Parathyroid adenoma (tissue), 2 donors: Measurements from ENCODE around the gene PTPN1.

ENCODE experiments used
- H2AFZ ChIP-seq: fragments of 300-600 bp; sonication (generic); one replicate; pipeline ENCODE4 v1.7.0; 2017; ENCODE audit warnings: antibody characterized with exemption, mild to moderate bottlenecking
- H3K27ac ChIP-seq: fragments of 300-600 bp; sonication (generic); one replicate; pipeline ENCODE4 v1.7.0; 2017
- H3K27me3 ChIP-seq: fragments of 300-600 bp; sonication (generic); one replicate; pipeline ENCODE4 v1.7.0; 2017; ENCODE audit warnings: low read length; ENCODE audit not compliant: control insufficient read depth, insufficient read depth
- H3K36me3 ChIP-seq: fragments of 300-600 bp; sonication (generic); one replicate; pipeline ENCODE4 v1.7.0; 2017; ENCODE audit warnings: low read length; ENCODE audit not compliant: control insufficient read depth, insufficient read depth
- H3K4me1 ChIP-seq: fragments of 300-600 bp; sonication (generic); one replicate; pipeline ENCODE4 v1.7.0; 2017; ENCODE audit warnings: control low read depth
- H3K4me2 ChIP-seq: fragments of 300-600 bp; sonication (generic); one replicate; pipeline ENCODE4 v1.7.0; 2017; ENCODE audit warnings: low read length
- H3K4me3 ChIP-seq: fragments of 300-600 bp; sonication (generic); one replicate; pipeline ENCODE4 v1.7.0; 2017; ENCODE audit warnings: low read depth, low read length
- H3K79me2 ChIP-seq: fragments of 300-600 bp; sonication (generic); one replicate; pipeline ENCODE4 v1.7.0; 2017; ENCODE audit warnings: control low read depth
- H3K9ac ChIP-seq: fragments of 300-600 bp; sonication (generic); one replicate; pipeline ENCODE4 v1.7.0; 2017; ENCODE audit warnings: mild to moderate bottlenecking
- H3K9me3 ChIP-seq: fragments of 300-600 bp; sonication (generic); one replicate; pipeline ENCODE4 v1.7.0; 2017; ENCODE audit warnings: low read length; ENCODE audit not compliant: control insufficient read depth
- CTCF ChIP-seq: fragments of 300-600 bp; sonication (generic); IDR thresholded peaks from one replicate; pipeline ENCODE4 v1.7.0; 2017; ENCODE audit warnings: antibody characterized with exemption, mild to moderate bottlenecking
- donor health status: primary hyperparathyroidism.

PTPN1 gene

GRCh38 chr20:50543326-50543725 lies 33.1 kb downstream of the PTPN1 start:
- H3K27ac ChIP-seq, result no peak overlapping the region
- H2AFZ ChIP-seq, result no peak overlapping the region
- TF ChIP-seq CTCF, result no peak
- peaks cover 22% of the 10 kb centered on the region for H3K4me1 ChIP-seq
- no peak overlapping the region for H3K9ac ChIP-seq
- no peaks in the 10 kb centered on the region for H3K9me3 ChIP-seq
- H3K36me3 ChIP-seq, result no peaks in the 10 kb centered on the region
- no peak overlapping the region for H3K4me3 ChIP-seq
- H3K27me3 ChIP-seq, result no peaks in the 10 kb centered on the region
- H3K79me2 ChIP-seq, result peaks cover 72% of the 10 kb centered on the region
- no peak overlapping the region for H3K4me2 ChIP-seq

GRCh38 chr20:50545126-50545525 lies 34.9 kb downstream of the PTPN1 start:
- H3K9ac ChIP-seq, result no peak overlapping the region
- H3K9me3 ChIP-seq, result no peaks in the 10 kb centered on the region
- TF ChIP-seq CTCF, result no peak
- H3K79me2 ChIP-seq, result peaks cover 67% of the 10 kb centered on the region
- H3K27me3 ChIP-seq, result no peaks in the 10 kb centered on the region
- H3K4me1 ChIP-seq, result peaks cover 22% of the 10 kb centered on the region
- no peak overlapping the region for H2AFZ ChIP-seq
- H3K4me3 ChIP-seq, result no peak overlapping the region
- no peak overlapping the region for H3K4me2 ChIP-seq
- H3K36me3 ChIP-seq, result no peaks in the 10 kb centered on the region
- no peak overlapping the region for H3K27ac ChIP-seq

GRCh38 chr20:50546729-50547314 lies 36.6 kb downstream of the PTPN1 start:
- Histone ChIP-seq H3K27ac (no peak overlapping the region), H3K79me2 (peaks cover 59% of the 10 kb centered on the region), H3K4me3 (no peak overlapping the region), H3K9me3 (no peaks in the 10 kb centered on the region), H3K9ac (no peak overlapping the region), H3K4me2 (no peak overlapping the region), H3K4me1 (peaks cover 19% of the 10 kb centered on the region), H3K27me3 (no peaks in the 10 kb centered on the region), H3K36me3 (no peaks in the 10 kb centered on the region), H2AFZ (no peak overlapping the region)
- no peak for TF ChIP-seq CTCF

- H3K79me2 ChIP-seq, result peaks cover 61% of the 10 kb centered on the region
- H3K4me1 ChIP-seq, result peaks cover 14% of the 10 kb centered on the region
- no peak overlapping the region for H3K9ac ChIP-seq
- no peaks in the 10 kb centered on the region for H3K9me3 ChIP-seq
- no peak overlapping the region for H3K4me3 ChIP-seq
- no peak overlapping the region for H3K4me2 ChIP-seq
- H3K27ac ChIP-seq, result no peak overlapping the region
- no peaks in the 10 kb centered on the region for H3K27me3 ChIP-seq
- TF ChIP-seq CTCF, result no peak
- H3K36me3 ChIP-seq, result no peaks in the 10 kb centered on the region
- no peak overlapping the region for H2AFZ ChIP-seq
Measured at GRCh38 chr20:50547964-50548363, 37.8 kb downstream of the PTPN1 start.

GRCh38 chr20:50548396-50548795 lies 38.2 kb downstream of the PTPN1 start:
- Histone ChIP-seq H3K4me2 (no peak overlapping the region), H3K4me1 (peaks cover 12% of the 10 kb centered on the region), H3K9ac (no peak overlapping the region), H3K4me3 (no peak overlapping the region), H3K27ac (no peak overlapping the region), H2AFZ (no peak overlapping the region), H3K79me2 (peaks cover 63% of the 10 kb centered on the region), H3K36me3 (no peaks in the 10 kb centered on the region), H3K27me3 (no peaks in the 10 kb centered on the region), H3K9me3 (no peaks in the 10 kb centered on the region)
- no peak for TF ChIP-seq CTCF
